GM12801 (cell line): ENCODE data around the gene ATAD3A.

Source experiments
- CTCF ChIP-seq: IDR thresholded peaks from one replicate; pipeline ENCODE4 v1.5.1; 2011; ENCODE audit warnings: control low read depth; ENCODE audit not compliant: insufficient read length; ENCODE audit errors: extremely low read depth

Gene ATAD3A

DNA sequence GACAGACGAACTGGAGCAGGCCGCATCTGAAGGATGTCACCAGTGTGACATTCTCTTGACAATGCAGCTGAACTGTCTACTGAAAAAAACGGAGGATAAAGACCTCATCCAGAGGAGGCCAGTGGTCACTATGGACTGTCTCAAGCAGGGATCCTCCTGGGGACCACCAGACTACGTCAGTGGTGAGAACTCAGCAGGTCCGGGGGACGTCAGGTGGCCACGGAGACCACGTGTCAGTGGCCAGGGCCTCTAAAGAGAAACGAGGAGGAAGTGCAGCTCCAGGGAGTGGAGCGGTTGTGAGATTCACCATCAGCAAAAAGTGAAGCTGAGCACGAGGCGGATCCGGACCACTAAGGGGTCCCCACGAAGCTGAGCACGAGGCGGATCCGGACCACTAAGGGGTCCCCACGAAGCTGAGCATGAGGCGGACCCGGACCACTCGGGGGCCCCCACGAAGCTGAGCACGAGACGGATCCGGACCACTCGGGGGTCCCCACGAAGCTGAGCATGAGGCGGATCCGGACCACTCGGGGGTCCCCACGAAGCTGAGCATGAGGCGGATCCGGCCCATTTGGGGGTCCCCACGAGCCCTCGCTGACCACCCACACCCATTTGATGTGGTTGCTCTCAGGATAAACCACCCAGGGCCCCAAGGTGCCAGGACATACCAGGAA lies 42.0 kb downstream of the ATAD3A start:
- no peak for TF ChIP-seq CTCF

DNA sequence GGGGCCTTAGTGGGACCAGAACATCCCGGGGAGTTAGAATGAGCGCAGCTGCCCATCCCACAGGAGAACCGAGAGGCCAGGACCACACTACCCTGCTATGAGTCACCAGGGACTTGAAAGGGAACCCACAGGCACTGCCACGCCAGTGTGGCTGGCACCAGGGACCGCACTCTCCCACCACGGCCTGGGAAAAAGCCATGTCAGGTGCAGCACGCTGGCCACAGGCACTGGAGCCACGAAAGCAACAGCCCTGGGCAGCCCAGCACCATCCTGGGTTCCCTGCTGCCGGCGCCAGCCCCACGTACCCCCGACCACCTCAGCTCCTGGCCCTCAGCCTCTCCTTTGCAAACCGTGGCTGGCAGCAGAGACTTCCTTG lies 42.6 kb downstream of the ATAD3A start:
- TF ChIP-seq CTCF, result no peak

- TF ChIP-seq CTCF, result no peak
Measured at GRCh38 chr1:1554926-1555915, 43.3 kb downstream of the ATAD3A start.

DNA sequence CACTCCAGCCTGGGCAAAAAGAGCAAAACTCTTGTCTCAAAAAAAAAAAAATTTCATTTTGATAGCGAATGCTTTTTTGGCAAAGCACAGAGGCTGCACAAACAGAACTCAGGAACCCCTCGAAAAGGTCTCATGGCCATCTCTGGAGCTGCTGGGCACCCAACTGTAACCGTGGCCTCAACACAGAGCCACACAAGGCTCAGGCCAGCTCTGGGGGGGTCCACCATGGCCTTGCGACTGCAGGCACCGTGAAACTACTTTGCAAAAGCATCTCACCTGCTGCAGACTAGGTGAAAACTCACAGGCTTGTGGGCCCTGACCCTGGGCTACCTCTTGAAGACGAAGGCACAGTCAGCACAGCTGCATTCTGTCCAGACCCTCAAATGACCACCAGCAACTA lies 44.5 kb downstream of the ATAD3A start:
- no peak for TF ChIP-seq CTCF

- no peak for TF ChIP-seq CTCF
Measured at GRCh38 chr1:1558591-1558990, 46.6 kb downstream of the ATAD3A start.

DNA sequence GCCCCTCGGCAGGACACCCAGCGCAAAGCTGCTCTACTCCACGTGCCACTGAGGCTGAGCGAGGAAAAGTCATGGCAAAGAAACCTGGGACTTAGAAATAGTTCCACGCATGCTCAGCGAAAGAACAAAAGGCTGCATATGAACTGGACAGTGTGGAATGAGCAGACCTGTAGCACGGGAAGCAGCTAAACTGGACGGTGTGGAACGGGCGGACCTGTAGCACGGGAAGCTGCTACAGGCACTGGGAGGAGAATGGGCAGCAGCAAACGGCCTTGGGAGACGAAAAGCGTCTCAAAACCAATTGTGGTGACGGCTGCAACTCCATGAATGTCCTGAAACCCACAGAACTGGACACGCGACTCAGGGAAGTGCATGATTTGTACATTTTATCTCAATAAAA lies 47.1 kb downstream of the ATAD3A start:
- TF ChIP-seq CTCF, result no peak

- no peak for TF ChIP-seq CTCF
Measured at GRCh38 chr1:1560178-1560577, 48.2 kb downstream of the ATAD3A start.
